GM19438 (cell line): ENCODE results near the gene GNG2.
A peak's percentile ranks its signal among the peaks of the same experiment; 100 is the strongest.

ENCODE experiments used
- ATAC-seq: cut with Tn5 transposase; IDR thresholded peaks from one replicate; pipeline ENCODE4 v1.9.1; 2021; ENCODE audit warnings: low read depth; ENCODE audit not compliant: unreplicated experiment

The GNG2 gene

DNA sequence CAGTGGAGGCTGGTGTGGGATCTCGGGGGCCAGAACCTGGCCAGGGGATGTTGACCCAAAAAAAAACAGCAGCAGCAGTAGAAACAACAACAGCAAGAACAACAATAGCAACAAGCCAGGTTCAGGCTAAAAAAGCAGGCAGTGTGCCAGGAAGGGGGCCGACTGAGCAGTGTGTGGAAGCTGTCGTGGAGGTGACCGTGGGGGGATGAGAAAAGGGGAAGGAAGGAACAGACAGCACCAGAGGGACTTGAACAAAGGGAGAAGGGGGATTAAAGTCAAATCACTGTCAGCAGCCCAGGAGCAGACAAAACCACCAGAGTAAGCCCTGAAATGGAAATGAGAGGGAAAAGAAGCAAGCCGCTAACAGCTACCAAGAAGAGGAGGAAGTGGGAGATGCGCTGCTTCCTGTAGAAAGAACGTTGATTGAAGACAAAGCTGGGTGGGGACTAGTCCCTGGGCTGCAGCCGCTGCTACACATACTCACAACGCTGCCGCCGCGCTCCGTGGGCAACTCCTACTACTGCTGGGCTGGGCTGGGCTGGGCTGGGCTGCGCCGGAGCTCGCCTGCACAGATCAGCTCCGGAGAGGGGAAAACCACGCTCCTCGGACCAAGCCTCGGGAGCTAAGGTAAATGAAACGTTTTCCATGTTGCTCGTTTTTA lies at the start of gene GNG2:
Gene GNG2, plus strand, starts transcription at position 449 of the 661 bp plus-strand sequence. CDS start 90,067 bp downstream, outside the sequence.
- ATAC-seq: peak; percentile 85

GRCh38 chr14:51811706-51812105 lies 48.7 kb upstream of the GNG2 start:
- no peak for ATAC-seq

DNA sequence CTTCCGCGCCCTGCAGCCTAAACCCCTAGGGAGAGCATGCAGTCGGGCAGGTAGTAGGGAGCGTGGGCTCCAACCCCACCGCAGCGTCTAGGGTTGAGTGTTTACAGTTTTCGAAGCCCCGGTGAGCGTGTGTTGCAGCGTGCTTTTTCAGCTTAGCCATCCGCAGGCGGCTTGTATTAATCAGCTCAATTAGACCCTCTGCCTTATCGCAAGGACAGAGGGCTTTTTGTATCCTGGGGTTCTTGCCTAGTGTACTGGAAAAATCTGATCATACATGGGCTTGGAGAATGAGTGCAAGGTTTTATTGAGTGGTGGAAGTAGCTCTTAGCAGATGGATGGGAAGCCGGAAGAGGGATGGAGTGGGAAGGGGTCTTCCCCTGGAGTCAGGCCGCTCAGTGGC lies 44.4 kb upstream of the GNG2 start:
- ATAC-seq: no peak

DNA sequence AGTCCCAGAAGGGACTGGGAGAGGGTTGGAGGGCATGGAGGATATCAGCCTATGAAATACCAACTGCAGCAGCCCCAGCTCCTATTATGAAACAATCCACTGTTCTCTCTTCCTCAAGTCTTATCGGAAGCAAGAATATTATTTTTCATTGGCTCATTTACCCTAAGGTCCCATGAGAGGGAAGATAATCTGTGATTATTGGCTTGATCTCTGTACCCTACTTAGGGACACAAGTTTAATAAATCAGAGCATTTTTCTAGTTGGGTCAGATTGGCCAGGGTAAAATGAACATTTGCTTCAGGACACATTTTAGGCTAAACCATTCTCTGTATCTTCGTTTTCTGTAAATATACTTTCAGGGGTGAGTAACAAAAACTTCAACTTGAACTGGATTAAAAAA lies 43.1 kb upstream of the GNG2 start:
- no peak for ATAC-seq

DNA sequence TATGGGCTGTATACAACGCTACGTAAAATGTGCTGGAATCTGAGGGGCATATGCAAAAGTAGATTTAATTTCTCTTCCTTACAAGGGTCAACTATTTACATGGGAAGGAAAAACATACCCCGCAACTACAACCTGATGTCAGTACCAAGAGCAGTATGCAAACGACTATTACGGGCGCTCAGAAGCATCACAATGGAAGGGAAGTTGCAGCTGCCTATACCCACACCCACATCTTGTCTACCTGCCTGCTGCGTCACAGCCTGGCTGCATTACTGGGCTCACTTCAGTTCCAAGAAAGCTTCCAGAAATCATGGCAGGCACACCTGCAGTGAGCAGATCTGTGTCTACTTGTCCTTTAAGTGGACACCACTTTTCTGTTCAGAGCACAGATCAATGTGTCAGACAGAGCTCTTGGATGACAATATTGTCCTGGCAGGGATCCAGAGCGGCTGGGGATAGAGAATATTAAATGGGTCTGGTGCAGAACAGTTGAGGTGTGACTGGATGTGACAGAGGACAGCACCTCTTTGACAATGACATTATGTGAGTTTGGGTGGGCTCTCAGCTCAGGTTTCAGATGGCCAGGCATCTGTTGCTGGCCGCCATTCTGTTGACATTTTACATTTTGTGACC lies 41.5 kb upstream of the GNG2 start:
- ATAC-seq: no peak

GRCh38 chr14:51821822-51822221 lies 38.6 kb upstream of the GNG2 start:
- no peak for ATAC-seq

- ATAC-seq: no peak
Measured at GRCh38 chr14:51822499-51822898, 37.9 kb upstream of the GNG2 start.

DNA sequence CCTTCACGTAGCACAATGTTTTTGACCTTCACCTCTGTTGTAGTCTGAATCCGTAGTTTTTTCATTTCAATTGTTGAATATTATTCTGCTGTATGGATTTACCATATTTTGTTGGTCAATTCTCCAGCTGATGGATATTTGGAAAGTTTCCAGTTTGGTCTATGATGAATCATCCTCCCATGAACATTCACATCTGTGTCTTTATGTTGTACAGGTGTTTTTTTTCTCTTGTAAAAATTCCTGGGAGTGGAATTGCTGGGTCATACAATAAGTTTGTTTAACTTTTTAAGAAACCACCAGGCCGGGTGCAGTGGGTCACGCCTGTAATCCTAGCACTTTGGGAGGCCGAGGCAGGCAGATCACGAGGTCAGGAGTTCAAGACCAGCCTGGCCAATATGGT lies 36.7 kb upstream of the GNG2 start:
- no peak for ATAC-seq

DNA sequence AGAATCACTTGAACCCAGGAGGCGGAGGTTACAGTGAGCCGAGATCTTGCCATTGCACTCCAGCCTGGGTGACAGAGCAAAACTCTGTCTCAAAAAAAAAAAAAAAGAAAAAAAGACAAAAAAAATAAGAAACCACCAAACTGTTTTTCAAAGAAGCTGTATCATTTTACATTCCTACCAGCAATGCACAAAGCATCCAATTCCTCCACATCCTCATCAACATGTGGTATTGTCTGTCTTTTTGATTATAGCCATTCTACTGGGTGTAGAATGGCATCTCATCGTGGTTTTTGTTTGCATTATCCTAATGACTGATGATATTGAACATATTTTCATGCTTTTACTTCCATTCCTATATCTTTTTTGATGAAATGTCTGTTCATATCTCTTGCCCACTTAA lies 36.2 kb upstream of the GNG2 start:
- no peak for ATAC-seq

DNA sequence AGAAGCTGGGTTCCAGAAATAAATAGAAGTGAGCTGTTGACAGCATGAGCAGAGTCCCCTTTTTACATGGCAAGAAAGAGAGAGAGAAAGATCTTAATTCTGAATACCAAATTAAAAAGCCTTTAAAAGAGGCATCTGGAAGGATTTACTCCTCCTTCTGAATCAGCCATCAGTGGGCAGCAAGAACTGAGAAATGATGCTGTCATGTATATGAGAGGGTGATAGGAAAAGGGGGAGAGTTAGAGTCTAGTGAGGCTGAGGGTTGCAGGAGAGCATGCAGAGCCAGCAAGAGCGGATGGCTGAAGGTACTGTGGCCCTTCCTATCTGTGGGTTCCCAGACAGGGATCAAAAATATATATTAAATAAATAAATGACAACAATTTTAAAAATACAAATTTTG lies 34.5 kb upstream of the GNG2 start:
- ATAC-seq: no peak

DNA sequence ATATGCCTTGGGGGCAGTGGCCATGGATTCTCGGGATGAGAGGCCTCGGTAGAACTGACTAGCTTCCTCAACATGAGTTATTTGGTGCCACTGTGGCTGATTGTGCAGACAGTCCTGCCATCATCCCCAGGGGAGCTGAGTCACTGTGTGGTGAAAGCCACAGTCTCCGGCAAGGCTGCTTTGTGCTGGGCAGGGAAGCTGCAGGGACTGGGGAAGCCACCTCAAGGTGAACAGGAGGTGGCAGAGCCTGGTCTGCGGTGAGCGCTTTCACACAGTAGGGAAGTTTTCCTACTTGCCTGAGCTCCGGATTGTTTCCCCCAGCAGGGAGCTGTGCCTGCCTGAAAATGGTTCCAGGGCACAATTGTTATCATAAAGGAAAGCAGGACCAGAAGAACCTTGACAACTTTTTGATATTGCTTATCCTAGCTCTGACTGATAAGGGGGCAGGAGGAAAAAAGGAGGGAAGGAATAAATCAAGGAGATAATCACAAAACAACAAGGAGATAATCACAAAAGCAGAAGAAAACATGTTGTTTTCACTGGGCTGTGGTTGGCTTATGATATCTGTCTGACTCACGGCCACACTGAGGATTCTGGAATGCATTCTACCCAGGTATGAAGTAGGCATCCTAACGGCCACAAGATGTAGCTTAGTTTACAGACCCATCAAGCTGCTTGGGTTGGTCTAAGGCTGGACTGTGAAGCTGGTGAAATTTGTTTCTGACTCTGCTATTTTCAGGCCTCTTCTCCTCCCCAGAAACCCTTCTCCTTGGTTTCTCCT lies 32.2 kb upstream of the GNG2 start:
- peak; percentile 74 for ATAC-seq

DNA sequence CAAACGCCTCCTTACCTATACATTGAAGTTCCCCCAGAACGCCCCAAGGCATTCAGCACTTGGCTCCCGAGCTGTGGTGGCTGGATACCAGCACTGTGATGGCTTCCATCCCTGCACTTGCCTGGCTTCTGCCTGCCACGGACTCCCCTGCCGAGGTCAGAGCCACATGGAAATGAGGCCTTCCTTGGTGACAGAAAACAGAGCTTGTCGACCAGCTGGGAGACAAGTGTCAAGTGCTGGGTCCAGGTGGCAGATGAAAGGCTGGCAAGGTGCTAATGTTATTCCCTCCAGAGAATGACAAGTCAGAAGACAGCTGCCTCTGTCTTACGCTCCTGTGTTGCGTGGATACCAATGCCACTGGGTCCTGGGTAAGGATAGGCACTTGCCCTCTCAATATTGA lies 26.2 kb upstream of the GNG2 start:
- no peak for ATAC-seq

DNA sequence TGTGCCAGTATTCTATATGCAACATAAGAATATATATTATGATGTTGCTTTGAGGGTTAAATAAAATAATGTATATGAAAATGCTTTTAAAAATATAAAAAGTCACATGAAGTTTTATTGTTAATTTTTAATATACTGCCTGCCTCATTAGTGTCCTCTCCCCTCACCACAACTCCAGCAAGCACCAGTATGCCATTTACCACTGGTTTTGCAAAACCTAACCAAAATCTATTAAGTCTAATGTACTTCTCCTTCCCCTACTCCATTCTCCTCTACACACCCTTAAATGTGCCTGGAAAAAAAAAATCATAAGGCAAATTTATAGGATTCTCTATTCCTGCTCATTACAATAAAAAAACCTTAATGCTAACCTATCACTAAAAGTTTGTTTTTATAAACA lies 24.0 kb upstream of the GNG2 start:
- no peak for ATAC-seq

DNA sequence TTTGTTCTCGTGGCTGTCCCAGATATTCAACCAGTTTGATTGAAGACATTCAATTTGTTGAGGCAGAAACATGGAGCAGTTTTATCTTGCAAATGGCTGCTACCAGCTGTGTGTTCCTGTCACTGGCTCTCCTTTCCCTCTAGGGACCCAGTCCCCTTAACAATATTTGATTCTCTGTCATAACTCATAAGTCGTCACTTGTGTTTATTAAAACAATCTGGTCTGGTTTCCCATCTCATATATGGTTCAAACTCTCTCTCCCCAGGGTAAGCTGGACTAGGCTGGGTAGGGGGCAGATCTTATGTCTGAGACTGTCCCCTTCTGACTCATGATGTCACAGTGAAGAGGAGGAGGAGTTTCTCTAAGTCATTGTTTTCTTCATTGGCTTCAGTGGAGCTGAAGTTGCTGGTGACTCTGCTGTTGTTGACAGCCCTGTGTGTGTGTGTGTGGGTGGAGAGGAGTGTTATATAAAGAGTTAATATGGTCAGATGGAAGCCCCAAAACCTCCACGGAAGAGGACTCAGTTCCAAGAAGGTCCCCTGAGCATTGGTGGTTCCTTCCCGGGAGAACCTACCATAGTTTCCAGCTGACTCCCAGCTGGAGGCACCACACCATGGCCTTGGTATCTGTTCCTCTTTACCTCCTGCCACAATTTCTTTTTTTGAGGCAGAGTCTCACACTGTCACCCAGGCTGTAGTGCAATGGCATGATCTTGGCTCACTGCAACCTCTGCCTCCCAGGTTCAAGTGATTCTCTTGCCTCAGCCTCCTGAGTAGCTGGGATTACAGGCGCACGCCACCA lies 16.1 kb upstream of the GNG2 start:
- ATAC-seq: peak; percentile 34

- ATAC-seq: no peak
Measured at GRCh38 chr14:51845811-51846210, 14.6 kb upstream of the GNG2 start.

GRCh38 chr14:51846631-51847488 lies 13.6 kb upstream of the GNG2 start:
- peak; percentile 67 for ATAC-seq

DNA sequence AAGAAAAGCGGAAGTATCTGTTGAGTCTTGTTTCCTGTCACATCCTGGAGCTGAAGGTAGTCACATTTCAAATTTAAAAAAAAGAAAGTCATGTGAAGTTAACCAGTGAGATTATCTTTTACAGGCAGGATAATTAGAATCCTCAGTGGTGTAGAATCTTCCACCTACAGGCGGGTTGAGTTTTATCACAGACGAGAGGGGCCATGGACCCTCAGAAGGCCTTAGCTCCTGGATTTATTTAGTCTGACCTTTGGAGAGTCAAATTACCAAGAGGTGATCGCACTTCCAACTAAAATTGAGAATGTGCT lies 13.0 kb upstream of the GNG2 start:
- no peak for ATAC-seq

DNA sequence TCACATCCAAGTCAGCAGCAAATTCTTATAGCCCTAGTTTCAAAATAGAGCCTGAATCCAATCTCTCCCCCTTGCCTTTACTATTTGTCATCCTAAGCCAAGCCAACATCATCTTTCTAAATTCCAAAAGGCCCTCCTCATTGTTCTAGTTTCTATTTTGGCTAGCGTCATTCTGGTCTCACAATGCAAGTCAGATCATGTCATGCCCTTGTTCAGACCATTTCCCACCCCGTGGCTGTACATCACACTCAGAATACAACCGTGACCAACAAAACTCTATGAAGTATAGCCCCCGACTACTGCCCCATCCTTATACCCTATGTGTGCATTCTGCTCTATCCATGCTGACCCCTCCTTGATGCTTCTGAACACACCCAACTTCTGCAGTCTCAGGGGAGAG lies 12.3 kb upstream of the GNG2 start:
- no peak for ATAC-seq

- ATAC-seq: no peak
Measured at GRCh38 chr14:51849097-51849496, 11.3 kb upstream of the GNG2 start.

- ATAC-seq: no peak
Measured at GRCh38 chr14:51850651-51851050, 9.8 kb upstream of the GNG2 start.
